Fibroblast of skin of right quadriceps (primary cell): ENCODE results near the gene AIFM1.
A peak's percentile ranks its signal among the peaks of the same experiment; 100 is the strongest.

Experiments
- DNase-seq: peaks from one replicate; pipeline ENCODE4 v3.0.0-alpha.2; 2013

AIFM1 gene

DNA sequence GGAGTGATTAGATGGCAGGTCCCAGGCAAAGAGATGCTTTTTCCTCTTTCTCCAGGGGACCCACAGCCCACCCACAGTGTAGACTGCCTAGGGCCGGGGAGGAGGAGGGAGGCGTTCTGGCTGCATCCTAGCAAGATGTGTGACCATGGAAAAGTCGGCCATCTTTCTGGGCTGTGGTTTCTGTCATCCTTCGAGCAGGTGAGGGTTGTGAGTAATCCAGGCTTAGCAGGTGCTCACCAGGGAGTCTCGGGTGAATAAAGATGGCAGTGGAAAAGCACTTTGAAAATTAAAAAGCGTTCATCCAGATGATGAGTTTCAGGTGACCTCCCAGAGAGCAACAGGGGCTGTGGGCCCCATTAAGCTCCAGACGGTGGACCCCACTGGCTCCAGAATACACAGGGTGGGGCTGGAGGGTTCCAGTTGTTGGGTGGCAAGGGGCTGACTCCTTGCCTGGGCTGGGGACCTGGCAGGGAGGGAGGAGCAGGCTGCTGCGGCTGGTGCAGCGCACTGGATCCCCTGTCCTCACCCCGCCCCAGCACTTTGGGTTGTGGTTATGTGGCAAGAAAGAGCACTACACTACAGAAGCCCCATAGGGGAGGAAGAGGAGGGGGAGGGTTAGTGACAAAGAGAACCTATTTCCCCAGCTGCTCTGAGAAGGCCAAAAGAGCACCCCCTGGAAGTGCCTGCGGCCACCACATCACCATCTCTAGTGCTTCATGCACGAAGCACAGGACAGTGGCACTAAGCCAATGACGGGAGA lies 79.0 kb downstream of the AIFM1 start:
- no peak for DNase-seq

DNA sequence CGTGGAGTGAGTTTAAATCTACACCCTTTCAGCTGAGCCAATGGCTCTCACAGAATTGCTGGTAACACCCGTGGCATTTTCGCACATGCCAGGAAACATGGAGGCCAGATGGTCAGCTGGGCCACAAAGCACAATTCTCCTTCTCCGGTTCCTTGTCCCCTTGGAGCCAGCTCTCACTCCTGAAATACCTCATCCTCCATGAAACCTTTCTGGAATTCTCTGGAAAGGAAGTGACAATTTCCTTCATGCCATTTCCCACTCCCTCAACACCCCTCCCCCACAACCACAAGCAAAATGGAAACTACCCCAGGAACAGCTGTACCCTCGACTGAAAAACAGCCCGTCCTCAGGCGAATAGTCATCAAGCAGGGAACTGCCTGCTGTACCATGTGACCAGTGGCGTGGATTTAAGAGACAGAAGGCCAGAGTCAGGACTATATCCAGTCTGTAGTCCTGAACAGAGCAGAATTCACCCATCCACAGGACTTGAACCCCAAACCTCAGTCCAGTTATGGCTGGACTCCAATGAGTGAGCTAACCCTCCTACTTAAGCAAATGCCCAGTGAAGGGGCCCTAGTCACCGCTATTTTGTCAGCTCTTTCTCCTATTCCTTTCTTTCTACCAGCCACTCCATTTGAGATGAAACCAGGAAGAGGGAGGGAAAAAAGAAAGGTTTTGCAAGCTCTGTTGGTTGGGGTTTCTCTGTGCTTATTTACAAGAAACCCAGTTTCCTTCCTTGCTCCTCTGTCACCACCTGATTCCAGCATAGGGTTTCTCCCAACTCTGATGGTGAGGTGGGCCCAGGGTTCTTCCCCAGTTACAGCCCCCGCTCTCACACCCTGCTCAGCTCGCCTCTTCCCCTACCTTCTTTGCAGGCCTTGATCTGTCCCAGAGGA lies 79.8 kb downstream of the AIFM1 start:
- DNase-seq: peak; percentile 43

DNA sequence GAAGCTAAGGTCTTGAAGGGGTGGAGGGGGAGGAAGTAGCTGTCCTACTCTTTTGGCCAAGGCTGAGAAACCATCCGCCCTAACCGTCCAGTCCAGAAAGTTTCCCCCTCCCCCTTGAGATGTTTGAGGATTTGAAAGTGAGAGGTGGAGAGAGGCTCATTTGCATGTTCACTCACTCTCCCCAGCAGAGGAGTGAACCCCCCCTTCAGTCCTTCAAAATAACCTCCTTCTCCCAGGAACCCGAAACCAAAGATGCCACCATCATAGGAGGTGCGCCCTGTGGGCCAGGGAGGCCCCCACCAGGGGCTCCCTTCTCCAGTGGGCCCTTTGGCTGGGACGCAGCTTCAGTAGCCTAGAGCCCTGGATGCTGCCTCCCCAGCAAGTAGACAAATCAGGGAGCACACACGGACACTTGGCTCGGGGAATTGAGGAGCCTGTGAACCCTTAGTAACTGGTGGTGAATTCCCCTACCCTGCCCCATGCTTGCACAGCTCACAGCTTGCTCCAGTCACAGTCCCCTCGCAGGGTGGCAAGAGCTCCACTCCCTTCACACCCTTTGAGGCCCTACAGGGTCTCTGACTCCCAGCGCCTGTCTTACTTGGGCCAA lies 80.9 kb downstream of the AIFM1 start:
- DNase-seq: no peak

DNA sequence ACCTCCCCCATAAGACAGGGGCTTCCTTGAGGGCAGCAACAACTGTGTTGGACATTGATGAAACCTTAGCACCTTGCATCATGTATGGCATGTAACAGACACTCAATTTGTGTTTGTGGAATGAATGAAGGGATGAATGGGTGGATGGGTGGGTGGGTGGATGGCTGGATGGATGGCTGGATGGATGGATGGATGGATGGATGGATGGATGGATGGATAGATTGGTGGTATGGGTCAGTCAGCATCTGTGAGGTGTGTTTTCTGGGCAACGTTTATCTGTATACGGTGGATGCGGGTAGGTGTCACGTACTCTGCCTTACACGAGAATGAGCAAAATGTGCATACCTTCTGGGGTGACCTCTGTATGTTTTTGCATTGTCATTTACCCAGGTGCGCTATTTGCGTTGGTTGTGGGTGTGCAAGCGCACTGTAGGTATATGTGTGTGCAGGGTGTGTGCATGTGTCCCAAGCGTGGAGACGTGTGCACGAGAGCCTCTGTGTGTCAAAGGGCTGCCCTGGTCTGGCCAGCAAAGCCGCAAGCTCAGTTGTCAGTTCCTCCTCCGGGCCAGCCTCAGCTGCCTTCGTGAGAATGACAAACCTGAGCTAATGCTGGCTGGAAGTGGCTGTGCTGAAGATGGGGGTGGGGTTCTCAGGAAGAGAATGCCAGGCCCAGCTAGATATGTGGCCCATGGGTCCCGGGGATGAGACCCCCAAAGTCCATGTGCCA lies 81.8 kb downstream of the AIFM1 start:
- DNase-seq: no peak

DNA sequence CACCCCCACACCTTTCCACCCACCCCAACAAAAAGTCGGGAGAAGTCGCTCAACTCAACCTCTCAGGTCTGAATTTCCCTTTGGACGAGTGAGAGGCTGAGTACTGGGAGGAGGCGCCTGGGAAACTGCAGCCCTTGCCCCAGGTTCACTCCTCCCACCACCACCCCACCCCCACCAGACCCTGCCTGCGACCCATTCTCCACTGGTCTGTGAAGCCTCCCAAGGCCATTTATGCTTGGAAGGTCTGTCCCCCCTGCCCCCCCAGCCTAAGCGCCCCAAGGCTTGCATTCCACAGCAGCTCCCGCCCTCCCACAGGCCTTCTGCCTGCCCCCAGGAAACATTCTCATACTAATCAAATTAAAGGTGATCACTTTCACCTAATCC lies 82.5 kb downstream of the AIFM1 start:
- DNase-seq: no peak

DNA sequence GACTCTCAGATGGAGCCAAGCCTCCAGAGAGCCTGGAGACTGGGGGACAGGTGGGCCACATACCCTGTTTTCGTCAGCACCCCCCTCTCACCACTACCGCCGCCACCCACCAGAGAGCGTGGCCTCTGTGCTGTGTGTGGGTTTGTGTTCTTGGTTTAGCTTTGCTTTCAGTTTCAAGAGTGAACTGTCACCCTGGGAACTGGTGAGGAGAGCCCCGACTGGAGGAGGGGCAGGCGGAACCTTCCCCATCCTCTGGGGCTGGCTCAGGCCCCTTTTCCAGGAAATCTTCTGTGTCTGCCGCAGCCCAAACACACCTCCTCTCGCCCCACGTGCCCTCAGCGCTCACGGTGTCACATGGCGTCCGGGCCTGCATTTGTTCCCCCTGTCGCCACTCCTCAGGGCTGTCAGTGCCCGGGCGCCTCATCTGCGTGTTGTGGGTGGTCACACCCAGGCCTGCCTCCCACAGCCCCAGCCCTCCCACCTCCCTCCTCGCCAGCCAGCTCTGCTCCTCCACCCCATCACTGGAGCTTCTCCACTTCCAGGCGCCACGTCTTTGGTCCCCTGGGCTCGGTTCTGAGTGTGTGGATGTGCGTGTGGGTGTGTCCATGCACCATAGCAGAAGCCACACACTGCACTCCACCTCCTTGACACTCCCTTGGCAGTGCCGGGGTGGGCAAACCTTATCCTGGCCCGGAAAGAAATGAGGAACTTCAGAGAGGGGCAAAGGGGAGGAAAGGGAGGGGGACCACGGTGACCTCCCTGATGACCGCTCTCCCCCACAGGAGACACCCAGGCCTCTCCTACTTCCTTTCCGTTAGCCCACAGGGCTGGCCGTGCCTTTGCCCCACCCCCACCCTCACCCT lies 83.2 kb downstream of the AIFM1 start:
- no peak for DNase-seq

DNA sequence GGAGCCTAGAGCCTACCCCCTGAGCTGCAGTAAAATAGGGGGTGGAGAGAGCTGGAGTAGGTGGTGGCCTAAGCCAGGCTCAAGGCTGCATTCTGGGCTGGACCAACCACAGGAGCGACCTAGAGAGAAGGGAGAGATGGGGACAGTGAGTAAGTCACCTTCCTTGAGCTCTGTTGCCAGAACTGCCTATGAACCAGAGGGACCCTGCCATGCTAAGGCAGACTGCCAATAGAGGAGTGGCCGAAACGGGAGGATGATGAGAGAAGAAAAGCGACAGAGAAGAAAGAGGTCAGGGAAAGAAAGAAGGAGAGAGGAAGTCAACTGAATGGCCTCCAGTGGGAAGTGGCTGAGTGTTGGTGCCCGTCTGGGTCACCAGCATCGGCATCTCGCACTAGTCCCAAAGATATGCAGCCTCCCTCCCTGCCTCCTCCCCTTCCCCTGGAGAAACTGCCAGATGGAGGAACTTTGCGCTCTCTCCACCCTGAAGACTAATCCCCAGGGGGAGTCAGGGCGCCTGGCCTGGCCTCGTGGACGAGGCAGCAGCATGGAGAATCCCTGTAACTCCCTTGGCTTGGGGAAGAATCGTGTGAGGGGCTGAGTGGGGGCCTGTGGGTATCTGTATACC lies 84.1 kb downstream of the AIFM1 start:
- DNase-seq: no peak

DNA sequence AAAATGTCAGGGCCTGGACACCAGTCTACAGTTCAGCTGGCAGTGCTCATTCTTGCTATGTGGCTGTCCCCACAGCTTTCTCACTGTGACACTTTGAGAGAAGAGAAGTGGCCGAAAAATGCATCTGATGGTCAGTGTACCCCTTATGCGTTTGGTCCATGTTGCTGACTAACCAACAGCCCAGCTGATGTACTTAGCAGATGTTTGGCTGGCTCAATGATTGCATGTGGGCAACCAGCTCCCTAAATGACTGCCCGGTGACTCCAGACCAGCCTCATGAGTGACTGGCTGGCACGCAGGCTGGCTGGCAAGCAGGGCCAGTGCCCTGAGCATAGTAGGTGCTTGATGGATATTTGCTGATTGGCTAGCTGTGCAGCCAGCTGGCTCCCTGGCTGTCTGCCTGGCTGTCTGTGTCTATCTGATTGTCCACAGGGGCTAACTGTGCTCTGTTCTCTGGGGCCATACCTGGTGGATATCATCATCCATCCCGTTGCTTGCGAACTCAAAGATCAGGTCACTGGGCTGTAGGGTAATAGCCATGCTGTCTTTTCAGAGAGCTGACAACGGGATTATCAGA lies 84.8 kb downstream of the AIFM1 start:
- DNase-seq: no peak

DNA sequence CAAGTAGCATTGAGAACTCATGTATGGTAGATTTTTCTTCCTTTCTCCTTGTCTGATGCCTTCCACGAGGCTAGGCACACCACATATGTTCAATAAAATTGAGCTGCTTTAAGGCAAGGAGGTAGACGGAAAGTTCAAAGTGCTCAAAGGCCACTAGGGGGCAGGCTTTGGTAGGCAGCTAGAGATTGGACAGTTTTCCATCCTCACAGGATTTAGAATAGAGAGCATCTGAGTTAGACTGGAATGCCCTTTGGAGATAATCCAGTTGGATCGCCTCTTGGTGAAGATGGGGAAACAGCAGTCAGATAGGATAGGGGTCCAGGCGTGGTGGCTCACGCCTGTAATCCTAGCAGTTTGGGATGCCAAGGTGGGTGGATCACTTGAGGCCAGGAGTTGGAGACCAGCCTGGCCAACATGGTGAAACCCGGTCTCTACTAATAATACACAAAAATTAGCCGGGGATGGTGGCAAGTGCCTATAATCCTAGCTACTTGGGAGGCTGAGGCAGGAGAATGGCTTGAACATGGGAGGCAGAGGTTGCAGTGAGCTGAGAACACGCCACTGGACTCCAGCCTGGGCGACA lies 85.7 kb downstream of the AIFM1 start:
- peak; percentile 70 for DNase-seq
